Measurements from ENCODE around the gene CAPNS1. TPM values are rescaled to one million over a fixed set of nuclear protein-coding genes. Genes with fewer than 3 reads are reported as not detected.

The CAPNS1 gene
- polyA plus RNA-seq, 3 donors: 239 to 740 (median 282) TPM

- H3K27ac ChIP-seq (ENCODE audit: low read depth in 1 of 2, low read length in 2 of 2): no peak overlapping the region
- no peak overlapping the region for H3K4me2 ChIP-seq (replicated peaks; ENCODE audit: extremely low read depth, low read length, poor library complexity, severe bottlenecking)
- peaks cover 23% of the 10 kb centered on the region for H3K4me1 Mint-ChIP-seq
- no peak overlapping the region for H2AFZ ChIP-seq (ENCODE audit: insufficient read depth, low read depth, low read length, poor library complexity, severe bottlenecking)
- no peak for TF ChIP-seq CTCF (IDR thresholded peaks at IDR 0.05)
- H3K27me3 ChIP-seq (ENCODE audit: control insufficient read depth in 2 of 2, insufficient read depth in 2 of 2, low read length in 2 of 2): no peaks in the 10 kb centered on the region
- peaks cover 50 to 59% of the 10 kb centered on the region in 2 donors for H3K36me3 ChIP-seq (replicated peaks in 1 of 2; ENCODE audit: control insufficient read depth in 1 of 2, insufficient read depth in 2 of 2, low read length in 2 of 2)
- no peak overlapping the region for H3K4me3 ChIP-seq (replicated peaks in 1 of 3; ENCODE audit: low read depth in 2 of 3, low read length in 3 of 3)
- H3K9ac ChIP-seq (ENCODE audit: insufficient read depth, low read length, poor library complexity, severe bottlenecking): no peak overlapping the region
- H3K9me3 Mint-ChIP-seq: no peaks in the 10 kb centered on the region
- peaks cover 55 to 68% of the 10 kb centered on the region in 2 donors for H3K36me3 Mint-ChIP-seq
- WGBS (ENCODE audit: insufficient coverage): 89% methylated on average over 5 of the region's 5 CpGs
- no peaks in the 10 kb centered on the region for H3K9me3 ChIP-seq (replicated peaks in 1 of 2; ENCODE audit: control insufficient read depth in 1 of 2, insufficient read depth in 1 of 2, low read length in 2 of 2)
- peaks cover 73% of the 10 kb centered on the region for H4K20me1 ChIP-seq (ENCODE audit: insufficient read depth, low read length)
- no peak for DNase-seq
- no peak overlapping the region for H3K4me3 Mint-ChIP-seq
- peaks cover 8 to 22% of the 10 kb centered on the region in 2 donors for H3K4me1 ChIP-seq (ENCODE audit: control insufficient read depth in 1 of 2, insufficient read depth in 2 of 2, low read length in 2 of 2)
- H3K79me2 ChIP-seq (ENCODE audit: insufficient read depth, low read length): peaks cover 7% of the 10 kb centered on the region
- peaks cover 0 to 7% (median 0%) of the 10 kb centered on the region in 3 donors for H3K27me3 Mint-ChIP-seq (ENCODE audit: low read depth in 3 of 3)
- peak overlapping the region in 2 of 7 donors; percentile 33 to 57 for H3K27ac Mint-ChIP-seq
- intact Hi-C loops (cut with micrococcal nuclease): no loop called here
Observed at GRCh38 chr19:36150586-36150985, 10.7 kb downstream of the CAPNS1 start.

GRCh38 chr19:36151144-36152018, 11.5 kb downstream of the CAPNS1 start:
- Mint-ChIP-seq H3K36me3 (peaks cover 47 to 64% of the 10 kb centered on the region in 2 donors), H3K27me3 (ENCODE audit: low read depth in 3 of 3) (peaks cover 0 to 7% (median 0%) of the 10 kb centered on the region in 3 donors), H3K27ac (peak overlapping the region in 2 of 7 donors; percentile 21 to 33), H3K4me1 (peaks cover 23% of the 10 kb centered on the region), H3K9me3 (no peaks in the 10 kb centered on the region), H3K4me3 (peak overlapping the region in 1 of 2 donors; percentile 53)
- Histone ChIP-seq H3K27me3 (ENCODE audit: control insufficient read depth in 2 of 2, insufficient read depth in 2 of 2, low read length in 2 of 2) (no peaks in the 10 kb centered on the region), H3K36me3 (replicated peaks in 1 of 2; ENCODE audit: control insufficient read depth in 1 of 2, insufficient read depth in 2 of 2, low read length in 2 of 2) (peaks cover 42 to 51% of the 10 kb centered on the region in 2 donors), H3K9me3 (replicated peaks in 1 of 2; ENCODE audit: control insufficient read depth in 1 of 2, insufficient read depth in 1 of 2, low read length in 2 of 2) (no peaks in the 10 kb centered on the region), H3K27ac (ENCODE audit: low read depth in 1 of 2, low read length in 2 of 2) (no peak overlapping the region), H3K4me1 (ENCODE audit: control insufficient read depth in 1 of 2, insufficient read depth in 2 of 2, low read length in 2 of 2) (peaks cover 8 to 22% of the 10 kb centered on the region in 2 donors), H3K79me2 (ENCODE audit: insufficient read depth, low read length) (peaks cover 2% of the 10 kb centered on the region), H3K4me2 (replicated peaks; ENCODE audit: extremely low read depth, low read length, poor library complexity, severe bottlenecking) (no peak overlapping the region), H4K20me1 (ENCODE audit: insufficient read depth, low read length) (peaks cover 65% of the 10 kb centered on the region), H3K4me3 (replicated peaks in 1 of 3; ENCODE audit: low read depth in 2 of 3, low read length in 3 of 3) (no peak overlapping the region), H2AFZ (ENCODE audit: insufficient read depth, low read depth, low read length, poor library complexity, severe bottlenecking) (no peak overlapping the region), H3K9ac (ENCODE audit: insufficient read depth, low read length, poor library complexity, severe bottlenecking) (peak overlapping the region; percentile 4)
- no peak for TF ChIP-seq CTCF (IDR thresholded peaks at IDR 0.05)
- WGBS (ENCODE audit: insufficient coverage): 93% methylated on average over 29 of the region's 47 CpGs
- no peak for DNase-seq
- intact Hi-C loops (cut with micrococcal nuclease): no loop called here
